ENCODE measurements around the gene PGRMC2.
"Not testable (repeated sequence)": the region's sequence is repeated elsewhere in the genome, so short reads cannot be mapped to it uniquely, and the experiment has no call there.

The PGRMC2 gene

DNA sequence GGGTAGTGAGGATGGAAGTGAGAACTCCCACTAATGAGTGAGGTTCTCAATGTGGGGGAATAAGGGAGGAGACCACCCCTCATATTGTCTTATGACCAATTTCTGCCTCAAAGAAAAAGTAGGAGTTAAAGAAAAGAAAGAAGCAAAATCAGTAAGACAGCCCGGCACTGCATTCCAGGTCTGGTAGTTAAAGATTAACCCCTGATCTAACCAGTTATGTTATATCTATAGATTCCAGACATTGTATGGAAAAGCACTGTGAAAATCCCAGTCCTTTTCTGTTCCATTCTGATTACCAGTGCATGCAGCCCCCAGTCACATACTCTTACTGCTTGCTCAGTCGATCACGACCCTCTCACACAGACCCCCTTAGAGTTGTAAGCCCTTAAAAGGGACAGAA lies 20.4 kb downstream of the PGRMC2 start:
- DNase-seq (ENCODE audit: low read depth), result not testable (repeated sequence)

GRCh38 chr4:128265550-128265949 lies 22.1 kb downstream of the PGRMC2 start:
- not testable (repeated sequence) for DNase-seq (ENCODE audit: low read depth)

- DNase-seq (ENCODE audit: low read depth), result not testable (repeated sequence)
Observed at GRCh38 chr4:128259889-128260288, 27.7 kb downstream of the PGRMC2 start.

GRCh38 chr4:128258166-128258565 lies 29.4 kb downstream of the PGRMC2 start:
- not testable (repeated sequence) for DNase-seq (ENCODE audit: low read depth)

DNA sequence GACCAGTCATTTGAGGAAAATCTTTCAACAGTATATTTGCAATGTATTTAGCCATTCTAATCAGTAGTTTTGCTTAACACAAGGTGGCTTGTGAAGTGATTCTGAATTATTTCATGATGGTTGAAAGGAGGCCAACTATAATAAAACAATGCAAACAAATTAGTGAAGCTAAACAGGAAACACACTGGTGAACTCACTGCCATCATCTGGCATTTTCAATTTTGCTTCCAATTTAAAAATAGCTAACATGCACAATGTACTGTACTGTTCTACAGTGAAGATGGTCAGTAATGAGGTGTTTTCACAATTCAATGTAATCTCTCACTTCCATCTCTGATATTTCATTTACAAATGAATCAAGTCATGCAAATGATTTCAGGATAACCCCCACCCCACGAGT lies 31.1 kb downstream of the PGRMC2 start:
- no peak for DNase-seq (ENCODE audit: low read depth)

GRCh38 chr4:128255906-128256305 lies 31.7 kb downstream of the PGRMC2 start:
- DNase-seq (ENCODE audit: low read depth), result no peak

- DNase-seq (ENCODE audit: low read depth), result no peak
Observed at GRCh38 chr4:128249787-128250668, 37.6 kb downstream of the PGRMC2 start.

DNA sequence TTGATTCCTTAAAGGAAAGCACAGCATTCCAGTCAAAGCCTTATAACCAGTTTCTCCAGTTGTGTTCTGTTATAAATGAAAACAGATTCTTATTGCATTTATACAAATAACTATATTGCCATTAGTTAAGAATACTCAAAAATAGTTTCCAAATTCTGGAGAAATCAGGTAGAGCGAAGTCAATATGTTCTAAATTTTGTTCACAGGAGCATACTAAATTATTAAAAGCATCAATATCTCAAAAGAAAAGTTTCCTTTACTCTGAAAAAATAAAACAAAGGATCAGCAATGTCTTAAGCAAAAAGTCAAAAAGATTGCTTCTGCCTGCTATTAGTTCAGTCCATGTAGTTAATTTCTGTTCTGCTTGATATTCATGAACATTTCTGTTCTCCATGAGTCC lies 39.7 kb downstream of the PGRMC2 start:
- no peak for DNase-seq (ENCODE audit: low read depth)

DNA sequence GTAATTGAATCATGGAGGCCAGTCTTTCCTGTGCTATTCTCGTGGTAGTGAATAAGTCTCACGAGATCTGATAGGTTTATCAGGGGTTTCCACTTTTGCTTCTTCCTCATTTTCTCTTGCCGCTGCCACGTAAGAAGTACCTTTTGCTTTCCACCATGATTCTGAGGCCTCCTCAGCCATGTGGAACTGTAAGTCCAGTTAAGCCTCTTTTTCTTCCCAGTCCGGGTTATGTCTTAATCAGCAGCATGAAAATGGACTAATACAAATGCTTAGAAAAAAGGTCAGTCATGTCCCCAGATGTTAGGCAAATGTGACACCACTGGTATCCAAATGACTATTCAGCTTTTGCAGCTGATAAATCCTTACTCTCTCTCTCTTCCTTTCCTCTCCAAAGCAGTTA lies 42.2 kb downstream of the PGRMC2 start:
- DNase-seq (ENCODE audit: low read depth), result not testable (repeated sequence)

DNA sequence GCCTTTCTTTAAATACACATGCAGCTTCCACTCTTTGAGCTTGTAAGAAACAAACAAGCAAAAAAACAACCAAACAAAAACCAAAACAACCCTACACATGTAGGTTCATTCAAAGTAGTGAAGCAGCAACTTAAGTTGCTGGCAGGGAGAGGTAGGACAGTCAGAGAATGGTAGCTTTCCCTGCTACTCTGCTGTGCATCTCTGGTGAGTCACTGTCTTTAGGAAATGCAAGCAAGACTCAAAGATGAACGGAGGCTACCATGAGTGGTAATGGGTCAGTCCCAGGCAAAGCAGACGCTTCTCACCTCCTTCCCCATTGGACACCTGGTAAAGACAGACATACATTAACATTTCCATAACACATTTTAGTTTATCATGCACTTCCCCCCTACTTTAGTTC lies 43.2 kb downstream of the PGRMC2 start:
- no peak for DNase-seq (ENCODE audit: low read depth)

DNA sequence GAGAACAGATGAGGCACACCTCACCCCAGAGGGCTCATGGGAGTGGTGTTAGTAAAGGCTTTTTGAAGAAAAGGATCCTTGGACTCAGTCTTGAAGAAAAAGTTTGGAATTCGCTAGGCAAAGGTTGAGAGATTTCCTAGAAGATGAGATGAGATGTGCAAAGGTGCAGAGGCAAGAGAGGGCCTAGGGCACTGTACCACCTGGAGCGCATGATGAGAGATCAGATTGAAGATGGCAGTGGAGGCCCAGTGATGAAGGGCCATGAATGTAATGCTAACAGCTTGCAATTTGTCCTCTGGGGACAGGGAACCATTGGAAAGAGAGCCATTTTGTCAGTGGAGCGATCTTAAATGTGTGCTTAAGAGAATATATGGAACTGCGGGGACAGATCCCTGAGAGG lies 45.0 kb downstream of the PGRMC2 start:
- no peak for DNase-seq (ENCODE audit: low read depth)

- no peak for DNase-seq (ENCODE audit: low read depth)
Observed at GRCh38 chr4:128241981-128242380, 45.6 kb downstream of the PGRMC2 start.

- DNase-seq (ENCODE audit: low read depth), result no peak
Observed at GRCh38 chr4:128241425-128241913, 46.1 kb downstream of the PGRMC2 start.

- DNase-seq (ENCODE audit: low read depth), result no peak
Observed at GRCh38 chr4:128241019-128241418, 46.6 kb downstream of the PGRMC2 start.

DNA sequence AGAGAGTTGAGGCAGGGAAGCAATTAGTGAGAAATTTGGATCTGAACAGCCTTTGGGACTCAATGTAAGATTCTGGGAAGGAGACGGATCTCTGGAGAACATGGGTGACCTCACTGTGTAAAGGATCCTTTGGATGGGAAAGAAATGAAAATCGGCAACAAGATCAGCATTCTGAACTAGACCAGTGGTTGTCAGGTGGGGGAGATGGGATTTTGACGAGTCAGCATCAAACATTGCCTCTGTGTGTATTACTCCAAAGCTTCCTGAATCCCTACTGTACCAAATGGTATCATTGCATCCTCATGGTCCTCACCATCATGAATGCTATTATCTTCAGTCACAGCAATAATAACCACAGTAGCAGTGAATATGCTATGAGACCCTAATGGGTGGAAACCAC lies 52.8 kb downstream of the PGRMC2 start:
- DNase-seq (ENCODE audit: low read depth), result no peak

DNA sequence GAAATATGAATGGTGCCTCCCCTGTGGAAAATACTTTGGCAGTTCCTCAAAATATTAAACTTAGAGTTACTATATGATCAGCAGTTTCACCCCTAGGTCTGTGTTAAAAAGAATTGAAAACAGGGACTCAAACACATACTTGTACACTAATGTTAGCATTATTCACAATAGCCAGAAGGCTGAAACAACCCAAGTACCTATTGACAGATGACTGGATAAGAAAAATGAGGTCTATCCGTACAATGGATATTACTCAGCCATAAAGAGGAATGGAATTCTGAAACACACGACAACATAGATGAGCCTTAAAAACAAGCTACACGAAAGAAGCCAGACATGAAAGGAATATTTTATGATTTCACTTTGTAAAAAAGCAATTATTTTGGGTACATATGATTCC lies 54.9 kb downstream of the PGRMC2 start:
- DNase-seq (ENCODE audit: low read depth), result no peak

- DNase-seq (ENCODE audit: low read depth), result no peak
Observed at GRCh38 chr4:128228845-128229795, 58.5 kb downstream of the PGRMC2 start.

DNA sequence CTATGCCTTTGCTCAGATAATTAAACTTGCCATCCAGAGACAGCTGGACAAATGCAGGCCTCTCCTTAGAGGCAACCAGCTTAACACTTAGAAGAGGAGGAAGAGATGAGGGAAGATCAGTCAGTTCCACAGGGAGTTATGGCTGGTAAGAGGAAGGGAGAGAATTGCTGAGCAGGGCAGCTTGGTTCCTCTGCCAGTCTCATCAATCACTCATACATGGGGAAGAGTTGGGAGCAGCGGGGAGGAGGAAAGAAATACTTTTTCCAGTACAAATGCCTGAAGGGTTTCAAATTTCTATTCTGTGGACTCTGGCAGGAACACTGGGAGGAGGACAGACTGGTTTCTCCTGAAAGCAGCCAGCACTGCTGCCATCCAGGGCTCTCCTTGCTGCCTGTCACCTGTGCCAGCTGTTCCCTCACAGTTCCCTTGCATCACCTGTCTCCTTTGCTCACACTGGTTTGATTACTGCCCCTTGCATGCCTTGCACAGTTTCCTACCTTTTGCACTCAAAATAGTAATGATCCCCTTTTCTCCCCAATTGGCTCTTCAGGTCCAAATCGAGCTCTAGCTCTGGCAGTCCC lies 59.5 kb downstream of the PGRMC2 start:
- DNase-seq (ENCODE audit: low read depth), result no peak

DNA sequence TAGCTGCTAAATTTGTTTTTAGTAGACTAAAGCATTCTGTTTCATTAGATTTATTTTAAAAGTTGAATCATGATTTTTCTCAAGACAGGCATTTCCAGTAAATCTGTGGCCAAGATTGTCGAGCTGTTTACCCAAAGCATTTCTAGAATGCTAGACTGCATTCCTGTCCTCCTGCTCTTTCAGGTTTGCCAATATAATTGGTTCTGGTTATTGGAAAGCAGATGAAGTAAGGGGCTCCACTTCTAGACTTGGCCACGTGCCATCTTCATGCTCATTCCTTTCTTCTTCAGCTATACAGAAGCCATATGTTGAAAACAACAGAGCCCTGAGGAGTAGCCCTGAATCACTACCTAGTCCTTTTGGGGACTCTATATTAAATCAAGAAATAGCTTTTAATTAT lies 62.5 kb downstream of the PGRMC2 start:
- DNase-seq (ENCODE audit: low read depth), result no peak

- DNase-seq (ENCODE audit: low read depth), result no peak
Observed at GRCh38 chr4:128221586-128221985, 66.0 kb downstream of the PGRMC2 start.

DNA sequence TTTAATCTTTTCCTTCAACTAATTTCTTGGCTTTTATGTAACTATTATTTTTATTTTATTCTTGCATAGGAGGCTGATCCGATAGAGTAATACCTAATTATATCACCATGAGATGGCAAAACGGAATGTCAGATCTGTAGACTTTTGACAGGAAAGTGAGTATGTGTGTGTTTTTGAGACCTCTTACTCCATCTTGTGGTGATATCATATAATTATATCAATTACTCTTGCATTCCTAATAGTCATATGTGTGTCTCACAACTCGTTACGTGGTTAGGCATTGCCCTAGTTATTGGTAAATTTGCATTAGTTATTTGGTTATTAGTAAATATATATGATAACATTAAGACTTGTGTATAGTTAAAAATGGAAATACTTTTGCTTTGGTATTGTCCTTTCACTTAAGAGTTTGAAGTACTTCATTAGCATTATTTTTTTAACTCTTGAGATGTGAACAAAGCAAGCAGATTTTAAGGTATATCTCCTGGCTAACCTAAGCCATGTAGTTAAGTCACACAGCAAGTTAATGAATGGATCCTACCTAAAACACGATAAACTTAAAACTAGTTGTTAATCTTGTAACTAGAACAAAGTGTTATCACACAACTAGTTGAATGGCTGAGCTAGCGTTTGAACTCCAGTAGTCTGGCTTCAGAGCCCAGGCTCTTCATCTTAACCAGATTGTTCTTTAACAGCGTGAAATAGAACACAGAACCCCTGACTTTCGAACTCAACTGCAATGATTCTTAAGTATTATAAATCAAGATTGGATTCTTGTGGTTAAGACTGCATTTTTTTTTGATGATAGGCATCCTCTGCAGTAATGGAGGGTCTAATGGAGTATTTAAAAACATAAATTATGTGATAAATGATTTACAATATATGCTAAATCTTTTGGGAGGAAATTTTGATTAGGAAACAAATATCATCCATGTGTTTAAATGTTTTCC lies 67.1 kb downstream of the PGRMC2 start:
- DNase-seq (ENCODE audit: low read depth), result no peak
